ENCODE results near the gene CPT1C.

CPT1C gene

GRCh38 chr19:49684251-49684982, 6.5 kb upstream of the CPT1C start:
- DNase-seq: no peak

- DNase-seq: no peak
These were observed 5.8 kb upstream of the CPT1C start for GRCh38 chr19:49684983-49685553.

- DNase-seq: no peak
These were observed 5.0 kb upstream of the CPT1C start for GRCh38 chr19:49685845-49686332.

- DNase-seq: no peak
These were observed 4.3 kb upstream of the CPT1C start for GRCh38 chr19:49686503-49687088.

- DNase-seq: no peak
These were observed 3.8 kb upstream of the CPT1C start for GRCh38 chr19:49687150-49687549.

- no peak for DNase-seq
These were observed 3.2 kb upstream of the CPT1C start for GRCh38 chr19:49687566-49688316.

GRCh38 chr19:49688531-49689132, 2.3 kb upstream of the CPT1C start:
- DNase-seq: no peak

- peak in 1 of 2 donors; percentile 42 for DNase-seq
These were observed 1.5 kb upstream of the CPT1C start, which contains the start of gene ADM5 for GRCh38 chr19:49689133-49690078. Gene ADM5 (plus strand): TSS chr19:49689594. CDS start chr19:49689838, 244 bp downstream.

- DNase-seq: no peak
These were observed 749 bp upstream of the CPT1C start for GRCh38 chr19:49690079-49690655.

GRCh38 chr19:49691243-49692146, 579 bp downstream of the CPT1C start:
- DNase-seq: peak in 1 of 2 donors; percentile 36

- DNase-seq: no peak
These were observed 1.2 kb downstream of the CPT1C start for GRCh38 chr19:49692147-49692506.

- no peak for DNase-seq
These were observed 5.2 kb downstream of the CPT1C start for GRCh38 chr19:49696115-49696514.

- no peak for DNase-seq
These were observed 5.9 kb downstream of the CPT1C start for GRCh38 chr19:49696865-49697264.

- no peak for DNase-seq
These were observed 8.4 kb downstream of the CPT1C start for GRCh38 chr19:49699364-49699763.

GRCh38 chr19:49700563-49700962, 9.6 kb downstream of the CPT1C start:
- DNase-seq: no peak

- no peak for DNase-seq
These were observed 10.4 kb downstream of the CPT1C start for GRCh38 chr19:49701271-49701786.

GRCh38 chr19:49704888-49705642, 14.1 kb downstream of the CPT1C start:
- DNase-seq: no peak

GRCh38 chr19:49705919-49706318, 15.0 kb downstream of the CPT1C start:
- DNase-seq: no peak

- no peak for DNase-seq
These were observed 19.5 kb downstream of the CPT1C start for GRCh38 chr19:49710372-49710951.

Measured in CD4-positive, alpha-beta T cell treated with Interleukin-1 beta for 1 hour (primary cell).